Renal cortex interstitium (tissue), 11 donors: ENCODE data around the gene NUP93. TPM values are rescaled to one million over a fixed set of nuclear protein-coding genes. Genes with fewer than 3 reads are reported as not detected.

Experiments
- DNase-seq, 11 donors: peaks; one replicate each; pipeline ENCODE4 v3.0.0-alpha.2; 2013; ENCODE audit warnings: low read depth in 9 of 11, low spot score in 4 of 11; ENCODE audit errors: extremely low read depth in 1 of 11
- polyA plus RNA-seq, 3 donors: library from polyadenylated mRNA; unstranded; fragments of 120-200 nt; gene quantifications; one replicate each; pipeline ENCODE4 v1.2.1, GENCODE V29; 2013; ENCODE audit not compliant: insufficient read length in 3 of 3

Gene NUP93
- polyA plus RNA-seq, 3 donors, result 82.7 to 106 (median 89.4) TPM

DNA sequence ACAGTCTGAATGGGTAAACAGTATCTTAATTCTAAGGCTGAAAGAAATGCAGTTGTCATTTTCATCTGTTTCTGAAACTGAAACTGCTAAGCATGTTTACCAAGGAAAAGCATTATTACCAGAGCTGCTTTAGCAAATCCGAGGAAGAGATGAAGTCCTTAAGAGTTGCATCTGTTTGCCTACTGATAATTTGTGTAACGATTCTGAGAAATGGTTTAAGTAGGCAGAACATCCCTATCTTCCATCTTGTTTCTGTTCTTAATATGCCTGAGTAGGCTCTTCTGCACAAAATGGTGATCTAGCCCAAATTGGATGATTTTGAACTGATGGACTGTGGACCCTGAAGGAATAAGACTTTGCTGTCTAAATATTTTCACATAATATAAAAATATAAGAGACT is 34.9 kb downstream of the NUP93 start:
- DNase-seq, result no peak

DNA sequence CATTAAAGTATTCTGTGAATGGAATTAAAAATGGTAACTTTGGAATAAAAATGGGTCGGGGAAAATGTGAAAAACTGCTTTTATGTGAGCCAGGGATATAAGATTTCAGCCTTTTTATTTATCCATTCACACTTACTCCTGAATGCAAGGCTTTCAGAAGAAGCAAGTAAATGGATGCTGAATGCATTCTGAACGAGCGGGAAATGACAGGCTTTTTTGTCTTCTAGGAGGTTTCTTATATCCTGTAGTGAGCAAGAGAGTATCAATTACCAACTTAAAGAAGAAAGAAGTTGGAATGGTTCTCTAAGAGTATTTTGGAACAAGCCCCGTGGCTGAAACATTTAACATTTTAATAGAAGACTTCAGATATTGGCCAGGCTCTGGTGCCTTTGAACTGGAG is 36.0 kb downstream of the NUP93 start:
- DNase-seq, result no peak

- DNase-seq, result no peak
These were observed 37.1 kb downstream of the NUP93 start for GRCh38 chr16:56767024-56767423.

- DNase-seq, result no peak
These were observed 39.7 kb downstream of the NUP93 start for GRCh38 chr16:56769677-56770076.

GRCh38 chr16:56771558-56772279 is 41.8 kb downstream of the NUP93 start:
- no peak for DNase-seq

DNA sequence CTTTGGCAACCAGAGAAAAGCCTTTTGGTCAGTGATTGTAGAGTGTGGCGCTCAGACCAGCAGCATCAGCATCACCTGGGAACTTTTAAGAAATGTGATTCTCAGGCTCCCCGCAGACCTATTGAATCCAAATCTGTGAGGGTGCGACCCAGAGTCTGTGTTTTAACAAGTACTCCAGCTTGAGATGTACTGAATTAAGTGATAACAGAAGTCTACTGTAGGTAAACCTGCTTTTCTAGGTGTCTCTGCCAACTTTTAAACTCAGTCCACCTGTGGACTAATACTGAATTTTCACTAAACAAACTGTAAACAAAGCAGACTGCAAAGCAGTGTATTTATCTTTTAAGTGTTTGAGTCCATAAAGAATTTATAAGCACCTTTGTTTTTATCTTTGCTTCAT is 43.6 kb downstream of the NUP93 start:
- DNase-seq, result no peak

DNA sequence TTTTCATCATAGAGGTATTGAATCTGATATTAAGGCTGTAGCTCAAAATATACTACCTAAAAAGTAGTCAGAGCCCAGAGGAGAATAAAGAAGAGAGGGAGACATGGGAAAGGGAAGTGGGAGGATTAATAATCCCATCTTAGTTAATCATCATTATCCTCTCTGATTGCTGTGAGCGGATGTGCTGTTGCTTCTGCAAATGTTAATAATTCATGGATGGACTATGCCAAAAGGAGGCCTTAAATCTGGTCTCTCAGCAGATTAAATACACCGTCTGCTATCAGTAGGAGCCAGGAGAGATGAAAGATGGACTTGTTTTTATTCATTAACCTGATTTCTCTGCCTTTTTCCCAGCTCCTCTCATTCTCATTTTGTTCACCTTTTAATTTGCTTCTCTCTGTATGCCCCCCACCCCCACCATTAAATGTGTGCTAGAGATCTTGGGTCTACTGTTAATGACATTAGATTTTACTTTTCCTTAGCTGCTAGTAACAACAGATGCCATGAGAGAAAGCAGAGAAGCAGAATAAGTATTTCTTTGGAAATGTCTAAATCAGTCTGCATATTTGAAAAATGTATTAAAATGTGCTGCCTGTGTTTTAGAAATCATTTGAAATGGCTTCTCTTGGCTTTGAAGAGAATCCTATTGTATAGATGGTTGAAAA is 44.2 kb downstream of the NUP93 start:
- no peak for DNase-seq

GRCh38 chr16:56775162-56775561 is 45.2 kb downstream of the NUP93 start:
- DNase-seq, result no peak

GRCh38 chr16:56776562-56776961 is 46.6 kb downstream of the NUP93 start:
- no peak for DNase-seq

GRCh38 chr16:56777001-56777400 is 47.1 kb downstream of the NUP93 start:
- no peak for DNase-seq

- no peak for DNase-seq
These were observed 47.6 kb downstream of the NUP93 start for GRCh38 chr16:56777482-56777881.

- no peak for DNase-seq
These were observed 50.0 kb downstream of the NUP93 start for GRCh38 chr16:56779906-56780305.

DNA sequence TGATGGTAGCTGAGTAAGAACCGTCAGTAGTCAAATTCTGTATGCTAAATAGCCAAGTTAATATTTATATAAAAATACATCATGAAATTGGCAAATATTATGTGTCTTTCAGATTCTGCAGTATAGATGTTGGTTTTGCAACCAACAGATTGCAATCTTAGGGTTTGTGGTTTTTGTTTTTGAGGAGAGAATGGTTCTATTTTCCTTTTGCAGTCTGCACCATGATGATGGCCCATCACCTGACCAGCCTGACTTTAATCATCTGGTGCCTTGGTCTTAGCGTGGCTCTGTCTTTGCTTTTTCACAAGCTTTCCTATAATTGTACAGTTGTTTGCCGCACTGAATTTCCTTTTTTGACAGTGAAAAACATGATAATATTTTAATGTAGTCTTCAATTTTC is 50.7 kb downstream of the NUP93 start:
- DNase-seq, result no peak

DNA sequence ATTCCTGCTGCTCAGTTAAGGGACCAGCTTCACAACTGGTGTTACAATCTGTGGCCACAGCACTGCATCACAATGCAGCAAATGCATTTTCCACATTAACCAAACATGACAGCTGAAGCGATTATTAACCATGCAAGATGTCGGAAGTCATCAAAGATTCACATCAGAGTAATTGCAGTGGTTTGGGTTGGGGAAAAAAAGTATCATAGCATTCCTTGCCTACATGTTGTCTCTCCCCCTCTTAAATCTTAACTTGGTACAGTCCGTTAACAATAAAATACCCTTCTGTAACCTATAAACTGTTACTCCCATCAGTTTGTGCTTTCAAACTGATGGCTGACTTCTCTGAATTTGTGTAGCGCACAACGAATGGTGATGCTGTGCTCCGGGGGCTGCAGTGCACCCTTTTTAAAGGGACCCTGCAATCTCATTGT is 51.6 kb downstream of the NUP93 start:
- peak in 4 of 11 donors; percentile 30 to 44 (median 36) for DNase-seq

- DNase-seq, result no peak
These were observed 53.4 kb downstream of the NUP93 start for GRCh38 chr16:56783344-56783743.

- DNase-seq, result no peak
These were observed 55.4 kb downstream of the NUP93 start for GRCh38 chr16:56785317-56785716.

DNA sequence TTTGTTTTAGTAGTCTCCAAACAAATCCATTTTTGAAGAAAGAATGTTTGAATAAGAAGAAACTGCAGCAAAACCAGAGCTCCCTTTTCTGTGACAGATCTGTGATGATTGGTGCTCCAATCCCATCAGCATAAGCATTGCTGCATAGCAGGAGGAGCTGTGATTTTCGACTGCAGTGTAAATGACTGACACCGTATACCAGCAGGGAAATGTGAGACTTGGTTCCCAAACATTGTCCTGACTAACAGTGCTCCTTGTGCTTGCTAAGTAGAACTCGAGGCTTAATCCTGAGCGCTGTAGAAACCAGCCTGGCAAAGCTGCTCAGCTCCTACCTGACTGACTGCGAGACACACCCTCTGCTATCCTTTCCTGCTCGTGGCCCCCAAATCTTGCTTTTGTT is 57.2 kb downstream of the NUP93 start:
- DNase-seq, result no peak

- no peak for DNase-seq
These were observed 58.5 kb downstream of the NUP93 start for GRCh38 chr16:56788435-56788834.

DNA sequence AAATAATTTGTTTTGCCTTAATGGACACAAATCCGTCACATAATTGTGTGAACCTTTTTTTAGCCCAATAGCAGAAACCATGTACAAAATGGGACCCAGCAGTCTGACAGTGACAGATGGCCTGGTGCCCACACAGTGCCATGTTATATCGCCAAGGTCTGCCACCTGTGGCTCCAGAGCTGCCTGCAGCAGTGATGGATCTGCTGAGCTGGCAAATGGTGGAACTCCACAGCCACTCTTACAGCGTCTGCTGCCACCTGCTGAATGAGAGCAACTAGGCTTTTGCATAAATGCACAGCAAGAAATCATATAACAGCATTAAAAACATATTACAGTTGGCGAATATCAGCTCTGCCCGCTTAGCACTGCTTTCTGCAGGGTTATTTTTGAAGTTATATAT is 59.4 kb downstream of the NUP93 start:
- DNase-seq, result peak in 2 of 11 donors; percentile 29 to 31

- no peak for DNase-seq
These were observed 63.0 kb downstream of the NUP93 start for GRCh38 chr16:56792967-56793366.

- no peak for DNase-seq
These were observed 63.6 kb downstream of the NUP93 start for GRCh38 chr16:56793492-56793891.
